Thyroid gland (tissue), 4 donors: ENCODE data around the gene RFX2.

Source experiments
- CTCF ChIP-seq, 6 experiments: fragments of 200-600 bp in 3 of 6; fragments of 450-650 bp in 3 of 6; sonication (generic) in 3 of 6; IDR thresholded peaks; one replicate each; pipeline ENCODE4 v1.5.1; 2016 to 2019; ENCODE audit warnings: antibody characterized with exemption in 6 of 6, mild to moderate bottlenecking in 2 of 6, inconsistent platforms in 1 of 6, moderate library complexity in 1 of 6
- POLR2A ChIP-seq, 2 donors: fragments of 450-650 bp; IDR thresholded peaks; one replicate each; pipeline ENCODE4 v1.6.1; 2017; ENCODE audit warnings: antibody characterized with exemption in 2 of 2, mild to moderate bottlenecking in 2 of 2, moderate library complexity in 1 of 2

GRCh38 chr19:5943623-5944022 is 166.7 kb downstream of the RFX2 start:
- TF ChIP-seq CTCF (IDR thresholded peaks at IDR 0.05), result no peak
- TF ChIP-seq POLR2A (IDR thresholded peaks at IDR 0.05), result no peak
